ENCODE measurements around the gene ALKBH6. TPM values are rescaled to one million over a fixed set of nuclear protein-coding genes. Genes with fewer than 3 reads are reported as not detected.
"Not testable (repeated sequence)": the region's sequence is repeated elsewhere in the genome, so short reads cannot be mapped to it uniquely, and the experiment has no call there.

Gene ALKBH6
- polyA plus RNA-seq, 10 donors, result 5.5 to 10.4 (median 7.9) TPM

- peak in 1 of 3 donors; percentile 48 for DNase-seq
These were observed 20.0 kb downstream of the ALKBH6 start for GRCh38 chr19:35993923-35994598.

- DNase-seq, result no peak
These were observed 20.9 kb downstream of the ALKBH6 start for GRCh38 chr19:35992907-35993765.

- no peak for DNase-seq
These were observed 22.1 kb downstream of the ALKBH6 start for GRCh38 chr19:35991731-35992450.

- no peak for DNase-seq
These were observed 23.0 kb downstream of the ALKBH6 start for GRCh38 chr19:35990771-35991730.

GRCh38 chr19:35990156-35990555, 23.9 kb downstream of the ALKBH6 start:
- no peak for DNase-seq

- no peak for DNase-seq
These were observed 25.2 kb downstream of the ALKBH6 start for GRCh38 chr19:35988824-35989223.

GRCh38 chr19:35987571-35987896, 26.5 kb downstream of the ALKBH6 start:
- no peak for DNase-seq

- no peak for DNase-seq
These were observed 27.1 kb downstream of the ALKBH6 start for GRCh38 chr19:35986664-35987570.

GRCh38 chr19:35986111-35986510, 27.9 kb downstream of the ALKBH6 start:
- DNase-seq, result no peak

- no peak for DNase-seq
These were observed 30.8 kb downstream of the ALKBH6 start for GRCh38 chr19:35983177-35983576.

GRCh38 chr19:35980997-35981396, 33.0 kb downstream of the ALKBH6 start:
- DNase-seq, result not testable (repeated sequence)

- no peak for DNase-seq
These were observed 35.1 kb downstream of the ALKBH6 start for GRCh38 chr19:35978832-35979365.

- no peak for DNase-seq
These were observed 35.7 kb downstream of the ALKBH6 start for GRCh38 chr19:35978271-35978670.

- no peak for DNase-seq
These were observed 36.4 kb downstream of the ALKBH6 start for GRCh38 chr19:35977446-35978222.

- peak in 2 of 3 donors; percentile 14 to 47 for DNase-seq
These were observed 38.3 kb downstream of the ALKBH6 start for GRCh38 chr19:35975608-35976214.

GRCh38 chr19:35973487-35973886, 40.5 kb downstream of the ALKBH6 start:
- no peak for DNase-seq

GRCh38 chr19:35966771-35967170, 47.2 kb downstream of the ALKBH6 start:
- no peak for DNase-seq

- DNase-seq, result peak; percentile 30 to 82 (median 73)
These were observed 50.5 kb downstream of the ALKBH6 start for GRCh38 chr19:35963514-35963913.

All from muscle of back (tissue), 11 donors.